Activated CD8-positive, alpha-beta memory T cell treated with anti-CD3 and anti-CD28 coated beads, Interleukin-2, amount 50 U/mL, for 48 hours (primary cell): ENCODE data around the gene POLDIP2.
A peak's percentile ranks its signal among the peaks of the same experiment; 100 is the strongest.

Source experiments
- DNase-seq: peaks from one replicate; pipeline ENCODE4 v3.0.0-alpha.2; 2020

The POLDIP2 gene

DNA sequence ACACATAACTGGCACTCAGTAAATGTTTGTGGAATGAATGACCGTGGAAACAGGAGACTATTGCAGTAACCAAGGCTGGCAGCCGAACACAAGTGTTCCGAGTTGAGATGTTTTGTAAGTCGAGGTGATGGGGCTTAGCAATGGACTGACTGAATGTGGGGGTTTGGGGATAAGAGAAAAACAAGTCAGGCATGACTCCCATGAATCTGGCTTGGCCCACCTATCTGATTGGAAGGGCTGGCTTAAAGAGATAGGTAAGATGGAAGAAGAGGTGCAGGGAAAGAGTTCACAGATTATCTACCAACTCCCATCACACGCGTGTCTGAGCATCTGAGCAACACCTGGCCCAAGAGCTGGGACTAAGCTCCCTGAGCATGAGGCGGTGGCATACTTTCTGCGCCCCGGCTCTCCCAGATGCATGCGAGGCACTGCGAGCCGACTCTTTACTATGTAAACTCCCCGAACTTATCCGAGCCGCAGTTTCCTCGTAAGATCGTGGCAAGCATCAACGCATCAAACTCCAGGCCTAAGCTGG, 22.6 kb downstream of the POLDIP2 start:
- DNase-seq = no peak

DNA sequence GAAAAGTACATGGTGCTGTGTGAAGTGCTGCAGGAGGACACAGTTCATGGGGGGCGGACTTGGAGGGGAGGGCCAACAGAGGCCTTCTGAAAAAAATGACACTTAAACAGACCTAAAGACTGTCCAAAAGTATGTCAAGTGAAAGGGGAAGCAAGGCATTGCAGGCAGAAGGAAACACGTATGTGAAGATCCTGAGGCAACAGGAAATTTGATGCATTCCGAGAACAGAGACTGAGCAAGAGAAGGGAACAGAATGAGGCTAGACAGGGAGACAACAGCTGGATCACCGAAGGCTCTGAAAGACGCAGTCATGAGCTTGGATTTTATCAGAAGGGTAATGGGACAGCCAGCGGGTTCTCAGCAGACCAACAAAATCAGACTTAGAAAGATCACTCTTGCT, 23.2 kb downstream of the POLDIP2 start:
- DNase-seq = no peak

DNA sequence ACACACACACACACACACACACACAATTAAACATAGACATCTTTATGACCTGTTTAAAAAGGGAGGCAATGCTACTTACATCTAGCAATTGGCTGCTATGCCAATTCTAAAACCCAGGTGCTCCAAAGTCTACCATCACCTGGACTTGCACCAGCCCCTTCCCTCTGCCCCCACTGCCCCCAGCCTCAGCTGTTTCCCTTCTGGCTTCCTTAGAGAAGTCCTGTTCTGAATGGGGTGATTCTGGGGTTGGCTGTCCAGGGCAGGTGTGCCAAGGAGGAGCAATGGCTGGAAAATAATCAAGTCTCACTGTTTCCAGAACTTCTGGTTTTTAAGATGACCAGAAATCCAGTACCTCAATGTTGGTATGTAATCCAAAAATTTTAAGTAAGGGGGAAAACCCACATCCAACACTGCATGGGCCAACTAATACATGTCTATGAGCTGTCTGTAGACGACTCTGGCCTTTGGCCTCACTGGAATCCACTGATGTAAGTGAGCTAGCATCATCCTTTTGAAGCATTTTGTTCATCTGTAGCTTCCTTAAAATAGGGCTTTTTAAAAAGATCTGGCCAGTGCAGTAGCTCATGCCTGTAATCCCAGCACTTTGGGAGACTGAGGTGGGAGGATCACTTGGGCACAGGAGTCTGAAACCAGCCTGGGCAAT, 24.1 kb downstream of the POLDIP2 start:
- DNase-seq = peak; percentile 26

DNA sequence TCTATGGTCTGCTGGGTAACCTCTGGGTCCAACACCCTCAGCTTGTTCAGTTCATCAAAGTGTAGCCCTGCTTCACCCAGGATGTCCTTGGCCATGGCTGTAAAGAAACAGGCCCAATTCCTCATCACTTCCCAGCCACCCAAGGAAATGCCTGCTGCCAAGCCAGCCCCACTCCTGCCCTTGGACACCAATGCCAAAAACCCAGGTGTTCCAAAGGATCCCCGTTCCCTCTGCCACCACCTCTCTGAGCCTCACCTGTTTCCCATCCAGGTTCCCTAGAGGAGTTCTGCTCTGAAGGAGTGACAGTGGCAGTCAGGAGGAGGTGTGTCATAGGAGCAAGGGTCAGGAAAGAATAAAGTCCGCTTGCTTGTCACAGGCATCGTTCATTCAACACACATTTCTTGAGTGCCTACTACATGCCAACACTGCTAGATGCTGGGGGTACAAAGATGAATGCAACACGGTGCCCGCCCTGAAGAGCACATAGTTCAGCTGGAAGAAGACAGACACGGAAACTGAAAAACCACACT, 25.4 kb downstream of the POLDIP2 start:
- DNase-seq = peak; percentile 47

DNA sequence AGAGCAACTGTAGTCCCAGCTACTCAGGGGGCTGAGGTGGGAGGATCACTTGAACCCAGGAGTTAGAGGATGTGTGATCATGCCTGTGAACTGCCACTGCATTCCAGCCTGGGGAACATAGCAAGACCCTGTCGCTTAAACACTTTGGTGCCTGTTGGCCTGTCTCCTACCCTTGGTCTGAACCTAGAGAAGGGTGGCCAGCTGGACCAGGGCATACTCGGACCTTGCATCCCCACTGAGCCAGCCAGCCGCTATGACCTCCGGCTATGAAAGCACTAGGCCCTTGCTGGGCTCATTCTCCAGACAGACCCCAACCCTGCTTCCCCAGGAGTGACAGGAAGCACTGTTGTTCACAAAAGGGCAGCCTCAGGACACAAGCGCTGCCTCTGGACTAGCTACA, 26.7 kb downstream of the POLDIP2 start:
- peak; percentile 46 for DNase-seq

DNA sequence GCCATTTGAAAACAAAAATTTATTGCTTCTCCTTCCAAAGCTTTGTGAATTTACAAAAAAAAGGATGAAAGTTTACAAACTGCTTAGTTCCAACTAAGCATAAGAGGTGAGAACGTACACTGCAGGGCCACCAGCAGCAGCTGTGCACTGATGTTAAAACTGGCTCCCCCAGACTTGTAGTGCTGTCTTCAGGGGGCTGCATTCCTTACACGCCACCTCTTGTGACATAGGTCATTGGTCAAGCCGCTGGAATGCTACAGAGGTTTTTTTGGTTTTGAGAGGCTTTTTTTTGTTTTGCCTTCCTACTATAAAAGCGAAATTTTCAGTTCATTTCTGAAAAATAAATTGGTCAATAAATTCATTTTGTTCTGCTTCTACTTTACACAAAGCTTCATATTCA, 29.0 kb downstream of the POLDIP2 start:
- DNase-seq = peak; percentile 35

DNA sequence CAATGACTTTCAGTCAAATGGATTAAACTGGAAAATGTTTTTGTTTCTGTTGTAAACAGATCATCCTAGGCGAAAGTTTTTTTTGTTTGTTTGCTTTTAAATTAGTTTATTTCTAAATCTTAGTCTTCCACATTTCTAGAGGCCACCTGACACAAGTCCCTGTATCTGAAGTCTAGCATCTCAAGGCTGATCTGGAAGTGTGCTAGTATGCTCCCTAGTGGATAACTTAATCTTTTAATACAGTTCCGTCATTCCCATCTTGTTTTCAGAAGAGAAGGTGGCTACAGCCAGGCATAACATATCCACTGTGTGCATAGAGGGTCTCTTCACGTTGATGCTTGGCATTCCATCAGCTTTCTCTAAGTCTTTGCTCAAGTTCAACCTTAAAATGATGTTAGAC, 29.6 kb downstream of the POLDIP2 start:
- no peak for DNase-seq

DNA sequence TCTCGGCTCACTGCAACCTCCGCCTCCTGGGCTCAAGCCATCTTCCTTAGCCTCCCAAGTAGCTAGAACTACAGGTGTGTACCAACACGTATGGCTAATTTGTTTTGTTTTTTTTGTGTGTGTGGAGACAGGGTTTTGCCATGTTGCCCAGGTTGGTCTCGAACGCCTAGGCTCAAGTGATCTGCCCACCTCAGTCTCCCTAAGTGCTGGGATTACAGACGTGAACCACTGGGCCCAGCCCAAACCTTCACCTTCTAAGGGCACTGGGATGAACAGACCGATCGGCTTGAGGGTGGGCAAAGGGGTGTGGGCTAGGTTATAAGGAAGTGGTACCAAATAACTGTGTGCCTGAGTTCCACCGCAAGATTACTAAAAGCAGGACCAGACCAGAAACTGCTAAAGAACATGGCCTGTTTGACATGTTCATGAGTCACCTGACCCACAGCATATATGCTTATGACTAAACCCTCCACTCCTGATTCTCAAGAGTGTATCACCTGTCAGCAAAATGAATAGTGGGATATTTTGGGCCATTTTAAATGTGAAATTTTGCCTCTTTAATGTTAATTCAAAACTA, 30.2 kb downstream of the POLDIP2 start:
- peak; percentile 57 for DNase-seq

DNA sequence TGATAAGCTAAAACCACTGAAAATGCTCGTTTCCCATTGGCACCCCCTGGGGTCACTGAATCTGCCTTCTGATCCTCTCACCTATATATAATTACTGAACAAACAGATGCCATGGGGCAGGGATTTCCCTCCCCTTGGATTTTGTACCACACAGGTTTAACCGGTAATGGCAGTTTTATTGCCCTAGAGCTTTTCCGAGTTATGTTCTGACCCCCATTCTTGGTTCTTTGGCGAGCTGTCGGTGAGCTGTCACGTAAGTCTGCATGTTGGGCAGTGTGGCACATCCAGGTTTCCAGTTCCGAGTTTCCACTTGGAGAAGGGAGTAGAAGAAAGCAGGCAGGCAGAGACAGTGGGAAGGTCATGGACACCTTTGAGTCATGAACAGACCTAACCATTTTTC, 31.2 kb downstream of the POLDIP2 start:
- peak; percentile 23 for DNase-seq

DNA sequence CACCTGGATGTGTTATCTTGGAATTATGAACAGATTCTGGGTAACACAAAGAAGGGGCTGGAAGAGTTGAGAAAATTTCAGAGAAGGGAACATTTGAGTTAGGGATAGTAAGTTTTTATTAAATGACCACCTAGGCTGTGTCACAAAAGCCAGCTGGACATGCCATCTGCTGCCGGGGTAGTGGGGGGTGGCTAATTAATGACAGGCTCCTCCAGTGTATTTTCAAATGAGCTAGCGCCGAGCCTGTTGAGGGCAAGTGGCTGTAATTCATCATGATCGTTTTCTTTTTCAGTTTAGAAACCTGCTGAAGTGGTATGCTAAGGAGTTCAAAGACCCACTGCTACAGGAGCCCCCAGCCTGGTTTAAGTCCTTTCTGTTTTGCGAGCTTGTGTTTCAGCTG, 32.1 kb downstream of the POLDIP2 start:
- peak; percentile 22 for DNase-seq

DNA sequence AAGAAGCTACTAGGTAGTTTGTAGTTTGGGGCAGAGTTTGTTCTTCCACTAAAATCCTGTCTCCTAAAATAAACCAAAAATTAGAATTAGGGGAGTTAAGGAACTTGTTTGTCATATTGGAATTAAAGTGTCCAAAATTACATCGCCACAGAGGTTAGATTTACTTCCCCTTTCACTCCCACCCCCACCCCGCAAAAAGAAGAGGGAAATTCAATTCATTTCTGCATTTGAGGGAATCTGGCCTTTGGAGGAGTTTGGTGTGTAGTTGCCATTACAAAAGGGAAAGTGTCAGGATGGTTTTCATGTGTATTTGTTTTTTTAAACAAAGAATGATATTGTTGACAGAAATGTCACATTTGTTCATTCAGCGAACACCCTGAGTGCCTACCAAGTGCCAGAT, 32.5 kb downstream of the POLDIP2 start:
- DNase-seq = no peak

DNA sequence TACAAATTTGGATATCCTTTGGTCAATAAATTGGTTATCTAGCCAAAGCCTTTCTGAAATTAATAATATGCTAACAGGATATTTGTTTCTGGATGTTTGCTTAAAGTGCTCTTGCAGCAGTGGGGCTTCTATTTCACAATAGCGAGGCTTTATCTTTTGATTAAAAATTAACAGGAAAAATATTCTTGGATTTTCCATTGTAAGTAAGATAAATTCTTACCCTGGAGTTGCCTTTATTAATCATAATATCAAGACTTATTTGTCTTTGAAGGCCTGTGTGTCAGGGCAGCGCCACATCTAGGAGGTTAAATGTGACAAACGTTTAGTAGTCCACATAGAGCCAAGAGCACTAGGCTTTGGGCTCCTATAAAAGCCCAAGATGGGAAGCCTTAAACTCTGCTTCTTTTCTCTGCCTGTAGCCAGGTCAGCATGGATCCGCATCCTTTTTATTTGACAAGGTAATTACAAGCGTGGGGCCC, 33.0 kb downstream of the POLDIP2 start:
- no peak for DNase-seq

DNA sequence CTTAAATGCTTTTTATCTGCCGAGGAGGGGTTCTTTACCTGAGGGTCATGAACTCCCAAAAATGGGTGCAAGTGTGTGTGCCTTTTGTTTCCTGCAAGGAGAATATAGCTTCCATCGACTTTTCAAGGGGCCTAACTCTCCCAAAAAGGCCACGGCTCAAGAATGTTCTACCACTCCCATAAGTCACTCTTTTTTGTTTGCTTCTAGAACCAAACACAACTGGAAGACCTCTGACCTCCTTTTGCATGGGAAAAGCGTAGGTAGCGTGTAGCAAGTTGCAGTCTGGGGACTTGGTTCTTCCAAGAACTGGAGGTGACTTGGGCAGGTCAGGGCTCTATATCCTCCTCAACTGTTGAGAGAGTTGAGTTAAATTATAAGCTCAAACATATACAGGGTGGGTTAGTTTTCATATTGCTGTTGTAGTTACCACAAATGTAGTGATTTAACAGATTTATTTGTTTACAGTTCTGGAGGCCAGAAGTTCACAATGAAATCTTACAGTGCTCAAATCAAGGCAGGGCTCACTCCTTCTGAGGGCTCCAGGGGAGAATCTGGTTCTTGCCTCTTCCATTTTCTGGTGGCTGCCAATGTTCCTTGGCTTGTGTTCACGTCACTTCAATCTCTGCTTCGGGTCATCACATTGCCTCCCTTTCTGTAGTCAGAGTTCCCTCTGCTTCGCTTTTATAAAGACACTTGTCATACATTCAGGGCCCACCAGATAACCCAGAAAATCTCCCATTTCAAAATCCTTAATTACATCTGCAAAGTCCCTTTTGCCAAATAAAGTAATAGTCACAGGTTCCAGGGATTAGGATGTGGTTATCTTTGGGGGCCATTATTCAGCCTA, 36.9 kb downstream of the POLDIP2 start:
- DNase-seq = no peak

DNA sequence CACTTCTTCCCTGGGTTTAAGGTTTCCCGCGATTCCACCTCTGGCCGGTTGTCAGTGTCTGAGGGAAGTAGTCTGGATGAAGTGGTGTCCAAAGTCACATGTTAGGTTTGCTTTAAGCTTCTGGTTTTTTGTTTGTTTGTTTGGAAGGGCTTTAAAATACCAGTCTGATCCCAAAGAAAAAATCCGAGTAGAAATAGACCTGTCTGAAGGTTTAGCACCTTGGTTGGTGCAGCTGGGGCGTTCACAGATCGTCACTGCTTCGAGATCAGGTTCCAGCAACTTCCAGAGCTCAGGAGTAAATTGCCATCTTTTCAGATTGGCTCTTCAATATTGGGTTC, 37.8 kb downstream of the POLDIP2 start:
- DNase-seq = no peak

DNA sequence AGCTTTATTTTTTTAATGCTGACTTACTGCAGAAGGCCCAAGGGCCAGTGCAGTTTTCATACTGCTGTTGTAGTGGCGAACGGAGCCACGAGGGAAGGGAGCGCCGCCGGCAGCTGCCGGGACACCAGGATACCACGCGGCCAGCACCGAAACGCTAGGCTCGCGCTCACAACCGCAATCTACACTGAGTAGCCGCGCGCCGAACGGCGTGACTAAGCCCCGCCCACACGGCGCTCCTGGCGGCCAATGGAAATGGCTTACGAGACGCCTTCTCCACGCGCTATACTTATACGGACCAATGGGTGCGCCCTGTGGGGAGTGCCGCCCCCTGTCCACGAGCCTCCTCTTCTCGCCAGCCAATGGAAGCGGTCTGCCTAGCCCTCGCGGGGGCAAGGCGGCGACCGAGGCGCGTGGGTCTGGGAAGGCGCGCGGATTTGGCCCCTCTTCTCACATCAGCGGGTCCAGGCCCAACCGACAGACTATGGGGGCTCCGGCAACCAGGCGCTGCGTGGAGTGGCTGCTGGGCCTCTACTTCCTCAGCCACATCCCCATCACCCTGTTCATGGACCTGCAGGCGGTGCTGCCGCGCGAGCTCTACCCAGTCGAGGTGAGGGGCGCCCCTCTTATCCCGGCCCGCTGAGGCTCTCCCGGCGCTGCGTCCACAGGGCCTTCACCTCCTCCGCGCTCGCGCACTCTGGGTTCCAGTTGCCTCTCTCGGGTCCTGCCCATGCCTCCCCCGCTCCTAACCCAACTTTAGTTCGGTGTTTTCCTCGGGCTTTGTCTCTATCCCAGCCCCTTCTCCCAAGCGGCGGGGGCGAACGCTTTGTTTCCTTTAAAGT, 38.3 kb downstream of the POLDIP2 start, which contains the start of gene TMEM97:
Gene TMEM97 (plus strand): TSS at position 442 of the 839 bp plus-strand sequence. CDS start 40 bp downstream, at position 482.
- DNase-seq = peak; percentile 97

DNA sequence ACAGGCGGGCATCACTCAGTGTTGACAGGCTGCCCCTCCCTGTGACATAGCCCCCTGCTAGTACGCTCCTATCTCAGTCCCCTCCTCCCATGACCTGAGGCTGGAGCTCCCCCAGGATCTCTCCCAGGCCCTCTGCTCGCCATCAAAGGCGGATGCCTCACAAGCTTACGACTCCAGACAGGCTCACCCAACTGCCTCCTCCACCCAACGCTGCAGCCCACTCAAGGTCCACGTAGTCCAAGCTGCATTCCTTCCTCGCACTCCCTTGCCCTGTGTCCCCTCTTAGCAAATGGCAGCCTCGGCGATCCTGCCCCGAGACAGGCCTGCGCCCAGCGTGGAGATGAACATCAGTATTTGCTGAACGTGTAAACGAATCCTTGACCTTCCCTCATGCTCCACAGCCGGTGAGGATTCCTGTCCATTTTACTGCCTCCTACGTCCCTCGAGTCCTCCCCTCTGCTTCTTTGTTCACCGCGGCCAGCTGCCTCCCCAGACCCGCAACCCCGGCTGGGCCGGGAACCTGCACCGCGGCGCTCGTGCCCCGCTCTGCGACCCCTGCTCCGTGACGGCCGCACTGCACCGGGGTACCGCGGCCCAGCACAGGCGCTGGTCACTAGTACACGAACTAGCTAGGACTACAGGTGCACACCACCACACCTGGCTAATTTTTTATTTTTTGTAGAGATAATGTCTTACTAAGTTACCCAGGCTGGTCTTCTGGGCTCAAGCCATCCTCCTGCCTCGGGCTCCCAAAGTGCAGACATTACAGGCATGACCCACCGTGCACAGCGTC, 39.2 kb downstream of the POLDIP2 start:
- DNase-seq = no peak

DNA sequence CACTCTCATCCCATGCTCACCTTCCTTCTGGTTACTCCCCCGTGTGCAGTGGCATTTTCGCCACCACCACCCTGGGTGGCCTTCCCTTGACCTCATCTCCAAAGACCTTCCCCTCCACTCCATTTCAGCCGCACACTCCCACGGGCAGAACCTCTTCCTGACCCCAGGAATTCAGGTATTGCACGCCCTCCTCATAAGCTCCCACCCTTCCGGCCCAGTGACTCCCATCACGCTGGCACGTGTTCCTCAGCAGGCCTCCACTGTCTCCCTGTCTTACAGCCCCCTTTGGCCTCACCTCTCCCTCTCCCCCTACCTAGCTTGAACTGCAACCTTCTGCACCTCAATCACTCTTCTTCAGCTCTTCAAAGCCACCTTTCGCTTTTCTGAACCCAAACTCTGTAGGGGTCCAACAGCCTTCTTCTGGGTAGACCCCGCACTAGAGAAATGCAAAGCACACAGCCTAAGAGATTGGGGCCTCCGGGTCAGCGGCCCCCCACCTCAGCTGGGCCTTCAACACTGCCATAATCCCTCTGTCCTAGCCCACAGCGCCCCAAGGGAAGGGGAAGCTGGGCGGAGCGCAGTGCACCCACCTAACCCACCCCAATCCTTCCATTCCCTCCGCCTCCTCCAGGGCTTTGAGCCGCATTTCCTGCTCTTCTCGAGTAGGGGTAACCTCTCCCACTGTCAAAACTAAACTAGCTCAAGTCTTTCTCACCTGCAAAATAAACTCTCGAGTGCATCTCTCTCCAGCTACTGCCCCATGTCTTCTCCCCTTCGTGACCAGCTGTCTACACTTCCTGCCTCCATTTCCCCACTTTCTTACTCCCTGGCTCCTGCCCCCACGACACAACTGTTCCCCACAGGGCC, 40.0 kb downstream of the POLDIP2 start:
- no peak for DNase-seq

DNA sequence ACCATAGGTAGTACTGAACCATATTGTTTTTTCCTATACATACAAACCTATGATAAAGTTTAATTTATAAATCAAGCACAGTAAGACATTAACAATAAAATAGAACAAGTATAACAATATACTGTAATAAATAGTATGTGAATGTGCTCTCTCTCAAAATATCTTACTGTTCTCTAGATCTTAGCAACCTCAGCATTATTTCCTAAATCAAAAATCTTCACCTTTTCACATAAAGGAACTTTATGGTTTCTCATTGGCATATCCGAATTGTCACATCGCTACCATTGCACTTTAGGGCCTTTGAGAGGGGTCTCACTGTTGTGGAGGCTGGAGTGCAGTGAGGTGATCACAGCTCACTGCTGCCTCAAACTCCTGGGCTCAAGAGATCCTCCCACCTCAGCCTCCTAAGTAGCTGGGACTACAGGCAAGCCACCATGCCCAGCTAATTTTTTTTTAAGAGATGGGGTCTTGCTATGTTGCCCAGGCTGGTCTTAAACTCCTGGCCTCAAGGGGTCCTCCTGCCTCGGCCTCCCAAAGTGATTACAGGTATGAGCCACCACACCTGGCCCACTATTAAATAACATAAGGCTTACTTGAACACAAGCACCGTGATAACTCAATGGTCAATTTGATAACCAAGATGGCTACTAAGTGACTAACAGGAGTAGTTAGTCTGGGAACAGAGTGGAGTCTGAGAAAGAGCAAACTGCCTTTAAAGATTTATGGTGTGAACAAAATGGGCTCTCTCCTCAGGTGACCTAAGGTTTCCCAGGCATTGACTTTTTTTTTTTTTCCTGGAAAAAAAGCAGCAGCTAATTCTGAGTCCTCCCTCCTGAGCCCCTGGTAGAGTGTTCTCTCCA, 41.3 kb downstream of the POLDIP2 start:
- no peak for DNase-seq

DNA sequence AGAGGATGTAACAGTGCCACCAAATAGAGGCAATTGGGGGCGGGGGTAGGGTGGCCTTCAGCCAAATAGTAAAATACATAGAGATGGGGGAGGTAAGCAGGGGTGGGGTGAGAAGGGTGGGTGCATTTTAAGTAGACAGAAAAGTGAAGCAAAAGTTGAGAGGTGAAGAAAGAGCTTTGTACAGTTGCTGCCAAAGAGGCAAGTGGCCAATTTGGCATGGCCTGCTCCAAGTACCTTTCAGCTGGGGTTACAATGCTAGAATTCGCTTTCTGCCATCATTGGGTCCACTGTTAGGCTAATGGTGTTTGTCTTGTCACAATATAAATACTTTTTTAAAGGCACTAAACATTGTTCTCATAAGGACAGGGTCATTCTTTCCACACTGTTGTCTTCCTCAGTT, 43.5 kb downstream of the POLDIP2 start:
- no peak for DNase-seq
